CD4-positive, alpha-beta T cell (primary cell): ENCODE results near the gene RABL3. TPM values are rescaled to one million over a fixed set of nuclear protein-coding genes. Genes with fewer than 3 reads are reported as not detected.

Experiments used
- ATAC-seq: fragments of 200-7000 bp; cut with Tn5 transposase; one replicate; pipeline ENCODE4 v1.10.0; 2022; ENCODE audit warnings: mild to moderate bottlenecking; ENCODE audit not compliant: poor library complexity
- CTCF ChIA-PET: fragments of 350-600 bp; sonication (Branson Sonifier 250); formaldehyde crosslinking; loops from one replicate; lab custom pipeline; 2021; ENCODE audit warnings: antibody characterized with exemption, inconsistent platforms; lab: Charles Lee
- POLR2A ChIA-PET: fragments of 350-600 bp; sonication (Branson Sonifier 250); formaldehyde crosslinking; loops from one replicate; lab custom pipeline; 2021; ENCODE audit warnings: antibody characterized with exemption, inconsistent platforms; lab: Charles Lee
- DNase-seq, 14 experiments: peaks; one replicate each; pipeline ENCODE4 v3.0.0-alpha.2; 2013 to 2020; ENCODE audit warnings: mixed read lengths in 2 of 14
- H3K27ac ChIP-seq, 2 donors: one replicate each; pipeline versions ENCODE4 v1.5.1 to v1.7.0; 2013; ENCODE audit warnings: low read length in 2 of 2, low read depth in 1 of 2, mild to moderate bottlenecking in 1 of 2
- H3K27me3 ChIP-seq, 2 experiments: 1 replicate in 1 of 2; 2 replicates in 1 of 2; pipeline versions ENCODE4 v1.6.1 to v1.7.0; 2013; ENCODE audit warnings: low read length in 2 of 2, control low read depth in 1 of 2, mild to moderate bottlenecking in 1 of 2, moderate library complexity in 1 of 2; ENCODE audit not compliant: insufficient read depth in 2 of 2, control insufficient read depth in 1 of 2
- H3K36me3 ChIP-seq: one replicate; pipeline ENCODE4 v1.6.1; 2013; ENCODE audit warnings: low read length, control low read depth; ENCODE audit not compliant: insufficient read depth
- H3K4me1 ChIP-seq: one replicate; pipeline ENCODE4 v1.6.1; 2013; ENCODE audit warnings: low read length, control low read depth; ENCODE audit not compliant: insufficient read depth
- H3K4me3 ChIP-seq: one replicate; pipeline ENCODE4 v1.5.1; 2013; ENCODE audit warnings: mild to moderate bottlenecking, low read length, moderate library complexity
- H3K9me3 ChIP-seq, 2 experiments: 1 replicate in 1 of 2; 2 replicates in 1 of 2; pipeline versions ENCODE4 v1.6.1 to v1.7.0; 2013; ENCODE audit warnings: low read length in 2 of 2, mild to moderate bottlenecking in 2 of 2, control low read depth in 1 of 2, moderate library complexity in 1 of 2; ENCODE audit not compliant: control insufficient read depth in 1 of 2, insufficient read depth in 1 of 2
- H3K27ac Mint-ChIP-seq: one replicate; pipeline ENCODE4 v1.8.0; 2020; ENCODE audit warnings: mixed read lengths
- H3K27me3 Mint-ChIP-seq: one replicate; pipeline ENCODE4 v1.8.0; 2021; ENCODE audit warnings: mixed read lengths
- H3K36me3 Mint-ChIP-seq: one replicate; pipeline ENCODE4 v1.8.0; 2021; ENCODE audit warnings: low read depth, mixed read lengths
- H3K4me1 Mint-ChIP-seq: one replicate; pipeline ENCODE4 v1.8.0; 2021; ENCODE audit warnings: low read depth, mixed read lengths
- H3K4me3 Mint-ChIP-seq: one replicate; pipeline ENCODE4 v1.8.0; 2020; ENCODE audit warnings: mild to moderate bottlenecking, mixed read lengths
- H3K9me3 Mint-ChIP-seq: one replicate; pipeline ENCODE4 v1.8.0; 2020; ENCODE audit warnings: mixed read lengths
- intact Hi-C, 2 experiments: fragments of 100-400 bp; cut with DNase I in 1 of 2; cut with micrococcal nuclease in 1 of 2; formaldehyde crosslinking; loops; one replicate each; pipeline versions ENCODE4 v1.15.1 to v1.9.0; 2023 to 2025; cut with DNase I, micrococcal nuclease
- total RNA-seq, 174 experiments: library from RNA in 2 of 174; stranded (reverse) in 2 of 174; gene quantifications; one replicate each; pipeline ENCODE4 v1.2.3 and lab custom pipeline; 2021 to 2026
- TF ChIP-seq, protein P1 (sequence below): fragments of 200-600 bp; IDR thresholded peaks from one replicate; pipeline ENCODE4 v1.8.0; 2022; ENCODE audit warnings: antibody characterized with exemption, mild to moderate bottlenecking

Gene RABL3
- total RNA-seq, 2 experiments from 2014 or later = 12.9 to 13.6 TPM

DNA sequence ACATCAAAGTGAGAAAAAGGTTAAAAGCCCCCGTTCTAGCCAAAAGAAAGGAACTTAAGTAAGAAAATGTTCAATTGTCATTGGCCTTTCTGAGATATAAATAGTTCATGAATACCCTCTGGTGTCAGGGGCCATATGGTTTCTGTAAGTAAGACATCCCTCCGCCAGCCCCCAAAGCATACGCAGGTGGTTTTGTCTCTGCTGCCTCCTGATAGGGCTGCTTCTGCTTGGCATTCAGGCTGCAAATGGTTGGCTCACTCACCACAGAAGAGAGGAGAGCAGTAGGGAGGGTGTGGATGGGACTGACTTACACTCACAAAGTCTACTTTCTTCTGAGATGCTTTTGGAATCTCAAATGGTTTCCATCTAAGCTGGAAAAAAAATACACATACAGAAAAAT is 90.0 kb downstream of the RABL3 start:
- ATAC-seq (no peak), DNase-seq (no peak)
- Histone ChIP-seq H3K9me3 (no peaks in the 10 kb centered on the region), H3K27me3 (no peaks in the 10 kb centered on the region), H3K36me3 (no peaks in the 10 kb centered on the region), H3K4me3 (no peak overlapping the region), H3K4me1 (no peaks in the 10 kb centered on the region), H3K27ac (no peak overlapping the region)
- POLR2A ChIA-PET = no interaction called here
- Mint-ChIP-seq H3K27me3 (no peaks in the 10 kb centered on the region), H3K4me3 (no peak overlapping the region), H3K27ac (no peak overlapping the region), H3K4me1 (no peaks in the 10 kb centered on the region), H3K9me3 (no peaks in the 10 kb centered on the region), H3K36me3 (no peaks in the 10 kb centered on the region)
- TF ChIP-seq, protein P1, sequence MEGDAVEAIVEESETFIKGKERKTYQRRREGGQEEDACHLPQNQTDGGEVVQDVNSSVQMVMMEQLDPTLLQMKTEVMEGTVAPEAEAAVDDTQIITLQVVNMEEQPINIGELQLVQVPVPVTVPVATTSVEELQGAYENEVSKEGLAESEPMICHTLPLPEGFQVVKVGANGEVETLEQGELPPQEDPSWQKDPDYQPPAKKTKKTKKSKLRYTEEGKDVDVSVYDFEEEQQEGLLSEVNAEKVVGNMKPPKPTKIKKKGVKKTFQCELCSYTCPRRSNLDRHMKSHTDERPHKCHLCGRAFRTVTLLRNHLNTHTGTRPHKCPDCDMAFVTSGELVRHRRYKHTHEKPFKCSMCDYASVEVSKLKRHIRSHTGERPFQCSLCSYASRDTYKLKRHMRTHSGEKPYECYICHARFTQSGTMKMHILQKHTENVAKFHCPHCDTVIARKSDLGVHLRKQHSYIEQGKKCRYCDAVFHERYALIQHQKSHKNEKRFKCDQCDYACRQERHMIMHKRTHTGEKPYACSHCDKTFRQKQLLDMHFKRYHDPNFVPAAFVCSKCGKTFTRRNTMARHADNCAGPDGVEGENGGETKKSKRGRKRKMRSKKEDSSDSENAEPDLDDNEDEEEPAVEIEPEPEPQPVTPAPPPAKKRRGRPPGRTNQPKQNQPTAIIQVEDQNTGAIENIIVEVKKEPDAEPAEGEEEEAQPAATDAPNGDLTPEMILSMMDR = no peak
- intact Hi-C loops = no loop called here
- CTCF ChIA-PET = no interaction called here

DNA sequence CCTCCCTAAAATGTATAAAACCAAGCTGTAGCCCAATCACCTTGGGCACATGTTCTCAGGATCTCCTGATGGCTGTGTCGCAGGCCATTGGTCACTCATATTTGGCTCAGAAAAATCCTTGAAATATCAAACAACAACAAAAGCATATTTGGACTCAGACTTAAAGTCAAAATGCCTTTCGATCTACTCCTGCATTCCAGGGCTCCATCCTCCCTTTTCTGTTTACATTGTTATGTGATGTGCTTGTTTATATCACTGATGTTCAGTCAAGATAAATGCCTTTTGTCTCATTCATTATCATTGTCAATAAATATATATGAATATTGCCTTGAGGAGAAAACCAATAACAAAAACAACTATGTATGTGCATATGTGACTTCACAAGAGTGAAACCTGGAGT is 92.0 kb downstream of the RABL3 start:
- no peaks in the 10 kb centered on the region for H3K9me3 Mint-ChIP-seq
- H3K36me3 Mint-ChIP-seq = no peaks in the 10 kb centered on the region
- DNase-seq (no peak), ATAC-seq (no peak)
- POLR2A ChIA-PET = no interaction called here
- no peaks in the 10 kb centered on the region for H3K27me3 Mint-ChIP-seq
- no peaks in the 10 kb centered on the region for H3K4me1 ChIP-seq
- no peak overlapping the region for H3K27ac ChIP-seq
- H3K4me3 Mint-ChIP-seq = no peak overlapping the region
- no peak overlapping the region for H3K4me3 ChIP-seq
- no peaks in the 10 kb centered on the region for H3K36me3 ChIP-seq
- CTCF ChIA-PET = no interaction called here
- H3K4me1 Mint-ChIP-seq = no peaks in the 10 kb centered on the region
- intact Hi-C loops = no loop called here
- no peaks in the 10 kb centered on the region for H3K27me3 ChIP-seq
- TF ChIP-seq, protein P1 = no peak
- no peaks in the 10 kb centered on the region for H3K9me3 ChIP-seq
- H3K27ac Mint-ChIP-seq = no peak overlapping the region

DNA sequence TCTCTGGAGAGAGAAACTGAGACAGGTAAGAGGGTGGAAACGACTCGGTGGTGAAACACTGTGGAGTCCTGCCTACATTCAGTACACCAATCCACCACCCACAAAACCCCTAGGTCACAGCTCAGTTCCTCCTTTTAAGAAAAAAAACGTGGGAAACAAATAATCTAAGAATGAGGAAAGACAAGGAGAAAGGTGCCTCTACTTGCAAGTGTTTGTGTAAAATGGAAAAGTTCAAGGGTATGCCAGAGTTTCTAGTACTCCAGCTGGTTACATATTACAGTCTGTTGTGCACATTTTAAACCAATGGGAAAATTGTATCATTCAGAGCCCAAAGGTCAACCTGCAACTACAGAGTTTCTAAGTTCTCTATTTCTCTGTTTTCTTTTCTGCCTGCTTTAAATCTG is 92.5 kb downstream of the RABL3 start:
- intact Hi-C loops = no loop called here
- H3K4me3 ChIP-seq = no peak overlapping the region
- no peak for ATAC-seq
- no peaks in the 10 kb centered on the region for H3K4me1 ChIP-seq
- TF ChIP-seq, protein P1 = no peak
- CTCF ChIA-PET = no interaction called here
- Mint-ChIP-seq H3K27me3 (no peaks in the 10 kb centered on the region), H3K9me3 (no peaks in the 10 kb centered on the region), H3K4me1 (no peaks in the 10 kb centered on the region), H3K4me3 (no peak overlapping the region), H3K36me3 (no peaks in the 10 kb centered on the region), H3K27ac (no peak overlapping the region)
- POLR2A ChIA-PET = no interaction called here
- no peaks in the 10 kb centered on the region for H3K9me3 ChIP-seq
- no peak overlapping the region for H3K27ac ChIP-seq
- H3K36me3 ChIP-seq = no peaks in the 10 kb centered on the region
- DNase-seq = no peak
- H3K27me3 ChIP-seq = no peaks in the 10 kb centered on the region
